Esophagus (tissue), 2 donors: ENCODE results near the gene SSTR5. TPM values are rescaled to one million over a fixed set of nuclear protein-coding genes. Genes with fewer than 3 reads are reported as not detected.

ENCODE experiments used
- H3K27ac ChIP-seq, 2 donors: one replicate each; pipeline ENCODE4 v1.5.1; 2013; ENCODE audit warnings: low read depth in 2 of 2, mild to moderate bottlenecking in 2 of 2, inconsistent platforms in 1 of 2, low read length in 1 of 2, moderate library complexity in 1 of 2
- H3K27me3 ChIP-seq, 2 donors: one replicate each; pipeline ENCODE4 v1.6.1; 2013; ENCODE audit warnings: low read length in 2 of 2, control low read depth in 1 of 2, mild to moderate bottlenecking in 1 of 2; ENCODE audit not compliant: insufficient read depth in 2 of 2, control insufficient read depth in 1 of 2
- H3K36me3 ChIP-seq, 2 donors: one replicate each; pipeline ENCODE4 v1.6.1; 2013; ENCODE audit warnings: low read length in 1 of 2; ENCODE audit not compliant: control insufficient read depth in 2 of 2, insufficient read depth in 2 of 2
- H3K4me1 ChIP-seq, 2 donors: one replicate each; pipeline ENCODE4 v1.6.1; 2013; ENCODE audit warnings: low read length in 1 of 2; ENCODE audit not compliant: control insufficient read depth in 2 of 2, insufficient read depth in 2 of 2
- H3K4me3 ChIP-seq, 2 donors: one replicate each; pipeline ENCODE4 v1.5.1; 2013; ENCODE audit warnings: low read length in 2 of 2, mild to moderate bottlenecking in 2 of 2, low read depth in 1 of 2, moderate library complexity in 1 of 2
- H3K9me3 ChIP-seq, 2 donors: one replicate each; pipeline ENCODE4 v1.6.1; 2013; ENCODE audit warnings: mild to moderate bottlenecking in 2 of 2, low read depth in 1 of 2, low read length in 1 of 2, moderate library complexity in 1 of 2; ENCODE audit not compliant: control insufficient read depth in 2 of 2, insufficient read depth in 1 of 2
- WGBS, 2 donors: extraction: QIAGEN DNeasy Blood & Tissue Kit; methylation state at CpG; one replicate each; pipeline ENCODE4 v1.1.7; 2013; 5-methylcytosine and 5-hydroxymethylcytosine counted together
- polyA plus RNA-seq, 2 donors: library from polyadenylated mRNA; stranded (reverse); fragments of 200-250 nt; gene quantifications; one replicate each; pipeline ENCODE4 v1.2.3, GENCODE V29; 2013
- donor health status: healthy with polysubstance abuse.
- donor health status: Bipolar disorder and iron deficiency.

SSTR5 gene
- polyA plus RNA-seq, 2 donors = 0.05 TPM; not detected in 1

DNA sequence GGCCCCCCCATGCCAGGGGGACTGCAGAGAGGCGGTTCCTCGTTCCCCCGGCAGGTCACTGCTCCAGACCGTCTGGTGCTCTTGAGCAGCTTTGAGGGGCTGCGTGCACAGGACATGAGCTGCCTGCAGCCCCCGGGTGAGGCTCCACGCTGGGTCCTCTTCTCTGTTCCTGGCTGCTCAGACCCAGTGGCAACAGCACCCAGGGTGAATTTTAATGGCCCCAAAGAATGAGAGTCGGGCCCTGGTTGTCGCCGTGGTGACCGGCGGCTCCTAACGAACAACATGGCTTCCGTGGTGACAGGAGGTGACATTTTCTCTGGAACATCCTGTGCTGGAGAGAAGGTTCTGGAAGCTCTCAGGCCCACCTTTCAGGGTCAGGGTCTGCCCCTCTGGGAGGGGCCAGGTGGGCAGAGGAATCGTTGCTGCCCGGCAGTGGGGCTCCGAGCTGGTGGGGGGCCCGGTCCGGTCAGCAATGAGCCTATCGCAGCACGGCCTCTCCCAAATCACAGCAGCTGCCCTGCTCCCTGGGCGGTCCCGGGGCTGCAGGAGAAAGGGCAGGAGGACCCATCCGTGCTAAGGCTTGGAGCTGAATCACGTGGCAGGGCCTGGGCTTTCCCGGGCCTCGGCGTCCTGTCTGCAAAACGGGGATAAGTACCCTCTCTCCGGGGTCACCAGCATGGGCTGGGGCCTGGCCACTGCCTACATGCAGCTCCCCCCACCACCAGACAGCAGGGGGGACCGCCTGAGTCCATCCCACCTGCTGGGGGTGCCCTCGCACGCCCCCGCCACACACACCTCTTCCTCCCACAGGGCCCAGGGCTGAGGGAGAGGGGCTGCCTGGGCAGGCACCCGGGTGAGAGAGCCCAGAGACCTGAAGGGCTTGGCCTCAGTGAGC, 26.9 kb downstream of the SSTR5 start:
- WGBS, 2 donors = 49 to 51% methylated on average over 33 to 35 of the region's 35 CpGs
- peaks cover 0 to 5% of the 10 kb centered on the region in 2 donors for H3K27me3 ChIP-seq

GRCh38 chr16:1100084-1100800, 27.7 kb downstream of the SSTR5 start:
- no peak overlapping the region for H3K27ac ChIP-seq
- peaks cover 2 to 4% of the 10 kb centered on the region in 2 donors for H3K4me1 ChIP-seq
- 47 to 50% methylated on average over 18 to 21 of the region's 21 CpGs for WGBS, 2 donors
- no peaks in the 10 kb centered on the region for H3K36me3 ChIP-seq
- peaks cover 0 to 5% of the 10 kb centered on the region in 2 donors for H3K27me3 ChIP-seq
- peaks cover 0 to 5% of the 10 kb centered on the region in 2 donors for H3K9me3 ChIP-seq
- H3K4me3 ChIP-seq = no peak overlapping the region

More for the DNA sequence above, 26.9 kb downstream of the SSTR5 start:
- no peaks in the 10 kb centered on the region for H3K36me3 ChIP-seq
- H3K4me1 ChIP-seq = peaks cover 2 to 4% of the 10 kb centered on the region in 2 donors
- H3K27ac ChIP-seq = no peak overlapping the region
- H3K4me3 ChIP-seq = no peak overlapping the region
- H3K9me3 ChIP-seq = peaks cover 0 to 5% of the 10 kb centered on the region in 2 donors

DNA sequence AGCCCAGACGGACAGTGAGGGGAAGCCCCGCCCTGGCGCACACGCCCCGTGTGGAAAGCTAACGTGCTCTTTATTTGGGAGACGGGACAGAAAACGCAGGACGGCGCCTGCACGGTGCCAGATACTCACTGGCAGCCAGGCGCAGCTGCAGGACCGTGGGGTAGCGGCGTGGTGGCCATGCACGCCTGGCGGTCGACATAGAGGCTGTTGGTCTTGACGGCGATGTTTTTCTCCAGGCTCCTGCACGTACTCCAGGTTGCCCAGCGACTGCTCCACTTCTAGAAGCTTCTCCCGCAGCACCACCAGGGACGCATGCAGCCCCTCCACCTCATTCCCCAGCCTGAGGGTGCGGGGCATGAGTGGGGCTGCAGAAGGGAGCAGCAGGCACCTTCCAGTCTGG, 28.6 kb downstream of the SSTR5 start:
- H3K27me3 ChIP-seq = peaks cover 0 to 5% of the 10 kb centered on the region in 2 donors
- no peak overlapping the region for H3K4me3 ChIP-seq
- H3K4me1 ChIP-seq = peaks cover 2 to 4% of the 10 kb centered on the region in 2 donors
- H3K27ac ChIP-seq = no peak overlapping the region
- H3K9me3 ChIP-seq = peaks cover 0 to 5% of the 10 kb centered on the region in 2 donors
- WGBS, 2 donors = 49 to 54% methylated on average over 25 of the region's 25 CpGs
- H3K36me3 ChIP-seq = no peaks in the 10 kb centered on the region

DNA sequence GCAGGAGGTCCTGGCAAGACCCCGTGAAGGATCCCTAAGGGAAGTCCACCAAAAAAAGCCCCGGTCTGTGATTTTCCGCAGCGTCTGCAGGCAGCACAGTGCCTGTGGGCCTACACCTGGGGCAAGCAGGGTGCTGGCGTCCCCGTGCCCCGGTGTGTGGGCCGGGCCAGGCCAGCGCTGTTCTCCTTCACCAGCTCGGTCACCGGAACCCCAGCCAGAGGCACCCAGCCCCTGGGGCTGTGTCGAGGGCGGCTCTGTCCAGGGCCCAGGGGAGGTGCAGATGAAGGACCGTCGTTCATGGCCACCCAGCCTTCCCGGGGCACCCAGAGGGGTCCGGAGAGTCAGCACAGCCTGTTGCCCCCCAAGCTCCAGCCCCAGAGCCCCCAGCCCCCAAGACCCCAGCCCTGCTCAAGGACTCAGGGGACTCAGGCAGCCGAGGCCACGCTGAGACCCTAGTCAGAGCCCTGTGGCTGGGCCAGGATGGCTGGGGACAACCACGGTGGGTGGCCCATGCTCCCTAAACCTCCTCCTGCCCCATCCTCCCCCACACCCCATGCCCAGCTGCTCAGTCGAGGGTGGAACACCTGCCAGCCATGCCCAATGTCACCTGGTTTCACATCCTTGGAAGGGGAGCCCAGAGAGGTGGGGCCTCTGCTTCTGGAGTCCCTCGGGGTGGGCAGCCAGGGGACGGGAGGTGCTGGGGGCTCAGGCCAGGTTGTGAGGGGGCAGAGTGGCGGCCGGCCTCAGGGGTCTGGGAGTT, 29.2 kb downstream of the SSTR5 start:
- Histone ChIP-seq H3K9me3 (peaks cover 0 to 4% of the 10 kb centered on the region in 2 donors), H3K4me1 (peaks cover 2 to 4% of the 10 kb centered on the region in 2 donors), H3K36me3 (no peaks in the 10 kb centered on the region), H3K27ac (no peak overlapping the region), H3K4me3 (no peak overlapping the region), H3K27me3 (peaks cover 0 to 5% of the 10 kb centered on the region in 2 donors)
- WGBS, 2 donors = 60 to 61% methylated on average over 25 of the region's 25 CpGs

- peaks cover 2 to 4% of the 10 kb centered on the region in 2 donors for H3K4me1 ChIP-seq
- WGBS, 2 donors = 41 to 42% methylated on average over 17 to 26 of the region's 26 CpGs
- no peak overlapping the region for H3K27ac ChIP-seq
- H3K36me3 ChIP-seq = no peaks in the 10 kb centered on the region
- H3K9me3 ChIP-seq = no peaks in the 10 kb centered on the region
- H3K27me3 ChIP-seq = peaks cover 0 to 5% of the 10 kb centered on the region in 2 donors
- no peak overlapping the region for H3K4me3 ChIP-seq
Measured at GRCh38 chr16:1102333-1102700, 29.8 kb downstream of the SSTR5 start.

GRCh38 chr16:1102921-1103635, 30.5 kb downstream of the SSTR5 start:
- WGBS, 2 donors = 5 to 7% methylated on average over 51 to 61 of the region's 61 CpGs
- peaks cover 2 to 4% of the 10 kb centered on the region in 2 donors for H3K4me1 ChIP-seq
- no peak overlapping the region for H3K27ac ChIP-seq
- no peak overlapping the region for H3K4me3 ChIP-seq
- peaks cover 0 to 6% of the 10 kb centered on the region in 2 donors for H3K27me3 ChIP-seq
- peaks cover 0 to 2% of the 10 kb centered on the region in 2 donors for H3K9me3 ChIP-seq
- no peaks in the 10 kb centered on the region for H3K36me3 ChIP-seq

DNA sequence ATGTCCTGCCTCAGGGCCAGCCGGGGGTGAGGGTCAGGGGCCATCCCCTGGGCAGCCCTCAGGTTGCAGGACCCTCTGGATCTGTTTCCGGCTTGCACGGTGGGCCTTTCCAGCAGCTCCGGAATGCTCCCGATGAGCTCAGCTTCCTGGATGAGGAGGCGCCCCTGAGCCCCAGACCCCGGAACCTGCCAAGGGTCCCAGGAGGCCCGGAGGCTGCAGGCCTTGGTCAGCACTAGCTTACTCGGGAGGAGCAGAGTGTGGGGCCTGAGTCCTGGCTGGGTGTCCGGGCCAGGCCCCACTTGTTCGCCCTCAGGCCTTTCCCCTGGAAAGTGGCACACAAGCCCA, 31.1 kb downstream of the SSTR5 start:
- peaks cover 0 to 4% of the 10 kb centered on the region in 2 donors for H3K9me3 ChIP-seq
- H3K4me3 ChIP-seq = no peak overlapping the region
- no peak overlapping the region for H3K27ac ChIP-seq
- H3K27me3 ChIP-seq = peaks cover 0 to 7% of the 10 kb centered on the region in 2 donors
- no peaks in the 10 kb centered on the region for H3K36me3 ChIP-seq
- peaks cover 2 to 4% of the 10 kb centered on the region in 2 donors for H3K4me1 ChIP-seq
- 27 to 30% methylated on average over 11 of the region's 11 CpGs for WGBS, 2 donors

DNA sequence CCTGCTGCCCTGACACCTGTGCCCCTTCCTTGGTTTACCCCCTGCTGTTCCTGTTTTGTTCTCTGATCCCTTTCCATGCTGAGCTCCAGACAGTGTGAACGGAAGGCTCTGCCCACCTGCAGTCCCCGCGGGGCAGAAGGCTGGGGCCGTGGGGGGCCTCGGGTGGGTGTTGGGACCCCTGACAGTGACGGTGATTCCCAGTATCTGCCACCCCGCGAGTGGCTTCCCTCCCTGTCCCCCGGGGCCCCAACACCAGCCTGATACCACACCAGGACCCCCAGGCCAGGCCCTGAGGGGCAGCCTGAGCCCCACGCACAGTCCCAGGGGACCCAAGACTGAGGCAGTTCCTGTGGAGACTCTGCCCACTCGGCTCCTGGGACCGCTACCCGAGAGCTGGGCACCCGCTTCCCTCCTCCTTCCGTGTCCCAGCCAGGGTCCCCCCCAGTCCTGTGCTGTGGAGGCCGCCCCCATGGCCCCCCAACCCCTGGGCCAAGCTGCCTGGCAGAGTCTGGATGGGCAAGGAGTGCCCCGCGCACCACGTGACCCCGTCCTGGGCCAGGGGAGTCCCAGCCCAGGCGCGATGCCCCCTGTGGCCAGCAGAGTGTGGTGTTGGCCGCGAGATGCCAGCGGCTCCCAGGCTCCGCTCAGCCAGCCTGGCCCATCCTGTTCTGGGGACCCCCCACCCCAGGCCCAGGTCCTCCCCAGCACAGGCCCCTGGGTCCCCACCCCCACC, 33.5 kb downstream of the SSTR5 start:
- Histone ChIP-seq H3K4me3 (no peak overlapping the region), H3K36me3 (no peaks in the 10 kb centered on the region), H3K27me3 (peaks cover 0 to 9% of the 10 kb centered on the region in 2 donors), H3K4me1 (peaks cover 6 to 10% of the 10 kb centered on the region in 2 donors), H3K27ac (no peak overlapping the region), H3K9me3 (peaks cover 0 to 4% of the 10 kb centered on the region in 2 donors)
- WGBS, 2 donors = 24 to 28% methylated on average over 22 to 26 of the region's 26 CpGs
